GM20431 (cell line): ENCODE measurements around the gene METTL6.
"Not testable (repeated sequence)": the region's sequence is repeated elsewhere in the genome, so short reads cannot be mapped to it uniquely, and the experiment has no call there.

Source experiments
- in situ Hi-C: fragments of 300-500 bp; cut with MseI, MboI; formaldehyde crosslinking; loops from one replicate; pipeline ENCODE4 v1.15.0; 2020; ENCODE audit warnings: low sequenced_read_pairs; ENCODE audit not compliant: unreplicated experiment

METTL6 gene

GRCh38 chr3:15380980-15381890 lies 46.1 kb downstream of the METTL6 start:
- in situ Hi-C loops: loop anchor here (10.0 kb wide), 1 partner anchor 116 kb away; no protein-coding TSS in a partner anchor

- in situ Hi-C loops: no loop called here
These were observed 49.2 kb downstream of the METTL6 start for GRCh38 chr3:15377961-15378791.

- in situ Hi-C loops: no loop called here
These were observed 51.8 kb downstream of the METTL6 start for GRCh38 chr3:15375461-15376000.

- in situ Hi-C loops: no loop called here
These were observed 54.4 kb downstream of the METTL6 start for GRCh38 chr3:15372918-15373317.

GRCh38 chr3:15368561-15369135 lies 58.7 kb downstream of the METTL6 start:
- in situ Hi-C loops: no loop called here

GRCh38 chr3:15367059-15367458 lies 60.3 kb downstream of the METTL6 start:
- in situ Hi-C loops: no loop called here

- in situ Hi-C loops: not testable (repeated sequence)
These were observed 63.3 kb downstream of the METTL6 start for GRCh38 chr3:15364078-15364477.

GRCh38 chr3:15361494-15362214 lies 65.7 kb downstream of the METTL6 start:
- in situ Hi-C loops: no loop called here

GRCh38 chr3:15360788-15361493 lies 66.4 kb downstream of the METTL6 start:
- in situ Hi-C loops: no loop called here
